H1 (cell line): ENCODE results near the gene EXT2. TPM values are rescaled to one million over a fixed set of nuclear protein-coding genes. Genes with fewer than 3 reads are reported as not detected.

Experiments
- CTCF ChIA-PET: fragments of 300-600 bp; sonication (Branson Sonifier 250); formaldehyde crosslinking; loops from one replicate; lab custom pipeline; 2021; ENCODE audit not compliant: partially characterized antibody; lab: Charles Lee
- POLR2A ChIA-PET: fragments of 300-600 bp; sonication (Branson Sonifier 250); formaldehyde crosslinking; loops from one replicate; lab custom pipeline; 2021; ENCODE audit warnings: inconsistent platforms; ENCODE audit not compliant: partially characterized antibody; lab: Charles Lee
- DNase-seq, 2 experiments: peaks; one replicate each; pipeline versions ENCODE4 v3.0.0 to v3.0.0-alpha.2; 2010 to 2022; ENCODE audit warnings: low spot score in 2 of 2, low read depth in 1 of 2, mixed read lengths in 1 of 2
- FAIRE-seq: peaks from 2 replicates; lab custom pipeline; 2011; peaks lifted over from hg19 to GRCh38; lab: Jason Lieb, UNC
- H2AFZ ChIP-seq: 2 replicates; pipeline ENCODE4 v1.8.1; 2012; ENCODE audit warnings: low read length, inconsistent platforms
- H2AK5ac ChIP-seq: 2 replicates; pipeline ENCODE4 v1.6.1; 2013; ENCODE audit warnings: low read depth, low read length
- H2BK120ac ChIP-seq: replicated peaks from 2 replicates; pipeline ENCODE3; 2013; ENCODE audit warnings: low read depth, low read length, inconsistent platforms
- H2BK12ac ChIP-seq: 2 replicates; pipeline ENCODE4 v1.6.1; 2013; ENCODE audit warnings: low read depth, low read length
- H2BK15ac ChIP-seq: 2 replicates; pipeline ENCODE4 v1.6.1; 2013; ENCODE audit warnings: low read length
- H2BK20ac ChIP-seq: 2 replicates; pipeline ENCODE4 v1.6.1; 2013; ENCODE audit warnings: low read length
- H2BK5ac ChIP-seq: 2 replicates; pipeline ENCODE4 v1.6.1; 2013; ENCODE audit warnings: low read depth, low read length
- H3K14ac ChIP-seq: 2 replicates; pipeline ENCODE4 v1.6.1; 2013; ENCODE audit warnings: inconsistent platforms; ENCODE audit not compliant: insufficient read length
- H3K18ac ChIP-seq: 2 replicates; pipeline ENCODE4 v1.6.1; 2013; ENCODE audit warnings: low read length; ENCODE audit errors: extremely low read depth
- H3K23ac ChIP-seq: 2 replicates; pipeline ENCODE4 v1.6.1; 2013; ENCODE audit warnings: inconsistent platforms; ENCODE audit not compliant: insufficient read length
- H3K23me2 ChIP-seq: 2 replicates; pipeline ENCODE4 v1.6.1; 2013; ENCODE audit warnings: low read depth, low read length
- H3K27ac ChIP-seq: 2 replicates; pipeline ENCODE4 v1.6.1; 2011; ENCODE audit warnings: low read depth, low read length, inconsistent platforms
- H3K27me3 ChIP-seq, 4 experiments: replicated peaks in 1 of 4; 1 replicate in 1 of 4; 2 replicates in 3 of 4; pipeline versions ENCODE4 v1.6.1 to v1.8.1; 2011 to 2013; ENCODE audit warnings: low read length in 3 of 4, mild to moderate bottlenecking in 3 of 4, inconsistent platforms in 2 of 4, mixed read lengths in 2 of 4, moderate library complexity in 1 of 4; ENCODE audit not compliant: control insufficient read depth in 3 of 4, insufficient read depth in 3 of 4; ENCODE audit errors: extremely low read depth in 1 of 4
- H3K36me3 ChIP-seq, 4 experiments: 2 replicates each; pipeline versions ENCODE4 v1.6.1 to v1.8.1; 2011 to 2013; ENCODE audit warnings: mild to moderate bottlenecking in 4 of 4, low read length in 3 of 4, moderate library complexity in 2 of 4, control low read depth in 1 of 4, inconsistent platforms in 1 of 4; ENCODE audit not compliant: insufficient read depth in 4 of 4, control insufficient read depth in 2 of 4
- H3K4ac ChIP-seq: replicated peaks from 2 replicates; pipeline ENCODE3; 2013; ENCODE audit warnings: low read length, low read depth, mixed read lengths, inconsistent platforms; ENCODE audit not compliant: insufficient read length
- H3K4me1 ChIP-seq, 4 experiments: replicated peaks in 1 of 4; 1 replicate in 1 of 4; 2 replicates in 3 of 4; pipeline versions ENCODE4 v1.6.1 to v1.8.1; 2011 to 2013; ENCODE audit warnings: low read length in 3 of 4, inconsistent platforms in 2 of 4, mixed read lengths in 1 of 4; ENCODE audit not compliant: insufficient read depth in 4 of 4, control insufficient read depth in 3 of 4
- H3K4me2 ChIP-seq, 2 experiments: 2 replicates each; pipeline versions ENCODE4 v1.6.1 to v1.8.1; 2011 to 2013; ENCODE audit warnings: low read depth in 2 of 2, low read length in 2 of 2, control low read depth in 1 of 2, inconsistent platforms in 1 of 2, mild to moderate bottlenecking in 1 of 2; ENCODE audit not compliant: insufficient read depth in 1 of 2
- H3K4me3 ChIP-seq, 4 experiments: fragments of 200-600, 300-600 bp in 1 of 4; sonication (generic), shearing (Covaris generic), sonication (Bioruptor Twin) in 1 of 4; 2 replicates each; pipeline versions ENCODE4 v1.5.1 to v1.8.1; 2011 to 2016; ENCODE audit warnings: low read length in 4 of 4, low read depth in 3 of 4, control low read depth in 2 of 4, inconsistent platforms in 2 of 4, mild to moderate bottlenecking in 2 of 4, mixed read lengths in 1 of 4, moderate library complexity in 1 of 4; ENCODE audit not compliant: insufficient read depth in 2 of 4; ENCODE audit errors: extremely low read depth in 1 of 4
- H3K56ac ChIP-seq: replicated peaks from 2 replicates; pipeline ENCODE3; 2013; ENCODE audit warnings: low read depth, mild to moderate bottlenecking, mixed read lengths, low read length, inconsistent platforms; ENCODE audit not compliant: insufficient read length
- H3K79me1 ChIP-seq: 2 replicates; pipeline ENCODE4 v1.6.1; 2013; ENCODE audit warnings: low read depth, low read length, control low read depth
- H3K79me2 ChIP-seq, 2 experiments: 2 replicates each; pipeline versions ENCODE4 v1.6.1 to v1.8.1; 2012 to 2013; ENCODE audit warnings: low read length in 2 of 2, mild to moderate bottlenecking in 2 of 2, inconsistent platforms in 1 of 2; ENCODE audit not compliant: insufficient read depth in 2 of 2, control insufficient read depth in 1 of 2
- H3K9ac ChIP-seq, 4 experiments: replicated peaks in 1 of 4; 1 replicate in 1 of 4; 2 replicates in 3 of 4; pipeline versions ENCODE4 v1.6.1 to v1.8.1; 2011 to 2013; ENCODE audit warnings: low read depth in 3 of 4, low read length in 3 of 4, control low read depth in 2 of 4, mild to moderate bottlenecking in 2 of 4, moderate library complexity in 2 of 4, inconsistent platforms in 1 of 4; ENCODE audit errors: extremely low read depth in 1 of 4
- H3K9me3 ChIP-seq, 2 experiments: 2 replicates each; pipeline versions ENCODE4 v1.6.1 to v1.8.1; 2012 to 2013; ENCODE audit warnings: mild to moderate bottlenecking in 2 of 2, moderate library complexity in 2 of 2, control low read depth in 1 of 2, inconsistent platforms in 1 of 2, low read depth in 1 of 2, low read length in 1 of 2, mixed read lengths in 1 of 2; ENCODE audit not compliant: insufficient read depth in 2 of 2
- H4K20me1 ChIP-seq, 2 experiments: replicated peaks in 1 of 2; 2 replicates each; pipeline versions ENCODE3 to v1.8.1; 2011 to 2013; ENCODE audit warnings: inconsistent platforms in 2 of 2, low read length in 2 of 2, mild to moderate bottlenecking in 1 of 2; ENCODE audit not compliant: insufficient read depth in 2 of 2, control insufficient read depth in 1 of 2
- H4K5ac ChIP-seq: 2 replicates; pipeline ENCODE4 v1.6.1; 2013; ENCODE audit warnings: low read length, low read depth, mixed read lengths, inconsistent platforms; ENCODE audit not compliant: insufficient read length
- H4K8ac ChIP-seq: 2 replicates; pipeline ENCODE4 v1.8.0; 2013; ENCODE audit warnings: mild to moderate bottlenecking, moderate library complexity, low read length, inconsistent platforms; ENCODE audit not compliant: insufficient read depth; ENCODE audit errors: extremely low read depth
- H4K91ac ChIP-seq: replicated peaks from 2 replicates; pipeline ENCODE3; 2013; ENCODE audit warnings: low read length, mixed read lengths, inconsistent platforms; ENCODE audit not compliant: insufficient read length
- CHD1 ChIP-seq: IDR thresholded peaks from 2 replicates; pipeline ENCODE4 v1.6.1; 2012; ENCODE audit warnings: low read depth, low read length, improper control_type of control experiment
- E2F6 ChIP-seq: IDR thresholded peaks from 2 replicates; pipeline ENCODE4 v1.6.1; 2012; ENCODE audit warnings: inconsistent platforms
- HDAC6 ChIP-seq: IDR thresholded peaks from one replicate; pipeline ENCODE4 v1.7.1; 2012; ENCODE audit warnings: low read depth, mild to moderate bottlenecking, inconsistent platforms, low read length, moderate library complexity
- RNF2 ChIP-seq: fragments of 200-900, 300-1000 bp; sonication (generic); IDR thresholded peaks from 2 replicates; pipeline ENCODE4 v1.7.1; 2016; ENCODE audit warnings: borderline replicate concordance, low read depth, mild to moderate bottlenecking, antibody characterized with exemption, low read length; ENCODE audit not compliant: poor library complexity, severe bottlenecking; ENCODE audit errors: missing control alignments
- SAP30 ChIP-seq: fragments of 300-600 bp; sonication (generic); IDR thresholded peaks from 2 replicates; pipeline ENCODE4 v1.7.1; 2012; ENCODE audit warnings: low read length, moderate library complexity, mild to moderate bottlenecking, inconsistent platforms; ENCODE audit not compliant: insufficient read depth, insufficient replicate concordance
- TBP ChIP-seq: IDR thresholded peaks from 2 replicates; pipeline ENCODE4 v1.6.1; 2011; ENCODE audit warnings: low read depth, low read length, improper control_type of control experiment
- TCF12 ChIP-seq: IDR thresholded peaks from 2 replicates; pipeline ENCODE4 v1.6.1; 2011; ENCODE audit warnings: low read depth, mild to moderate bottlenecking, low read length
- USF2 ChIP-seq: IDR thresholded peaks from 2 replicates; pipeline ENCODE4 v1.6.1; 2011; ENCODE audit warnings: low read length, improper control_type of control experiment
- ZNF274 ChIP-seq: IDR thresholded peaks from 2 replicates; pipeline ENCODE4 v1.7.0; 2012; ENCODE audit warnings: low read length, borderline replicate concordance; ENCODE audit errors: extremely low read depth
- WGBS, 2 experiments: shearing (Covaris generic) in 1 of 2; methylation state at CpG; one replicate each; pipeline versions ENCODE4 v1.1.6 to v1.1.7; 2013 to 2015; ENCODE audit warnings: low lambda C conversion rate in 2 of 2, mixed read lengths in 2 of 2, inconsistent platforms in 1 of 2, low coverage in 1 of 2, missing lambda C conversion rate in 1 of 2; ENCODE audit not compliant: insufficient replicate concordance in 2 of 2, insufficient coverage in 1 of 2, insufficient read length in 1 of 2; ENCODE audit errors: extremely low coverage in 1 of 2, missing lambda C conversion rate in 1 of 2; 5-methylcytosine and 5-hydroxymethylcytosine counted together
- polyA plus RNA-seq, 7 experiments: library from polyadenylated mRNA; depleted of rRNA in 3 of 7; stranded (reverse) in 5 of 7; unstranded in 2 of 7; fragments of >200 nt in 5 of 7; fragments of 200-250 nt in 2 of 7; gene quantifications; 1 replicate in 5 of 7; 2 replicates in 1 of 7; 4 replicates in 1 of 7; pipeline versions ENCODE4 v1.2.1 to v1.2.3, GENCODE V29; 2011 to 2013; ENCODE audit warnings: missing spikeins in 2 of 7, mixed read lengths in 2 of 7
- total RNA-seq: library from RNA; stranded (reverse); fragmentation: NEBNext Ultra II Directional; extraction: Animal tissue kit (Norgen Biotek cat#: 25700); gene quantifications from 2 replicates; pipeline ENCODE4 v1.2.1, GENCODE V29; 2021

The EXT2 gene
- total and polyA plus RNA-seq, 2 of the 8 experiments (the other 6 are each of a cell fraction or from before 2014, with no cell fraction given), result 29.8 to 42.8 TPM

GRCh38 chr11:44083433-44083832 is 12.0 kb upstream of the EXT2 start:
- 86% methylated on average over 9 of the region's 10 CpGs; no CpG with 5 or more reads in 1 of the 2 experiments for WGBS, 2 experiments
- H4K91ac ChIP-seq, result no peak overlapping the region
- no peak overlapping the region for H2BK120ac ChIP-seq
- no peak for DNase-seq
- peaks cover 0 to 5% (median 2%) of the 10 kb centered on the region in 4 experiments; a peak in 2 of 7 replicates for H3K4me1 ChIP-seq
- no peak for TF ChIP-seq SAP30
- TF ChIP-seq RNF2, result no peak
- TF ChIP-seq TBP, result no peak
- TF ChIP-seq HDAC6, result no peak
- TF ChIP-seq ZNF274, result no peak
- no peak for TF ChIP-seq E2F6
- no peak for TF ChIP-seq TCF12
- TF ChIP-seq USF2, result no peak
- TF ChIP-seq CHD1, result no peak
- POLR2A ChIA-PET, result interaction anchor here (0.8 to 1.6 kb wide), 2 partner anchors 9 to 11 kb away, joined by 3 to 4 read pairs; no protein-coding TSS in a partner anchor
- no peak overlapping the region for H3K27ac ChIP-seq
- no peak overlapping the region for H2AFZ ChIP-seq
- FAIRE-seq, result no peak
- no peak overlapping the region for H2AK5ac ChIP-seq
- no peaks in the 10 kb centered on the region for H3K27me3 ChIP-seq
- no peak overlapping the region for H2BK12ac ChIP-seq
- no peaks in the 10 kb centered on the region for H4K20me1 ChIP-seq
- no peak overlapping the region for H3K18ac ChIP-seq
- no peak overlapping the region for H3K14ac ChIP-seq
- H4K8ac ChIP-seq, result no peak overlapping the region
- H3K4me2 ChIP-seq, result no peak overlapping the region
- H3K79me2 ChIP-seq, result no peaks in the 10 kb centered on the region
- H3K23ac ChIP-seq, result no peak overlapping the region
- no peak overlapping the region for H3K4me3 ChIP-seq
- no peak overlapping the region for H4K5ac ChIP-seq
- CTCF ChIA-PET, result interaction anchor here (0.9 to 4.4 kb wide), 4 partner anchors 10 to 36 kb away, joined by 3 to 30 read pairs (median 10); partner anchors contain the start of gene EXT2
- no peak overlapping the region for H3K4ac ChIP-seq
- H2BK5ac ChIP-seq, result no peak overlapping the region
- H3K56ac ChIP-seq, result no peak overlapping the region
- no peaks in the 10 kb centered on the region for H3K23me2 ChIP-seq
- H3K9ac ChIP-seq, result no peak overlapping the region
- no peak overlapping the region for H2BK20ac ChIP-seq
- H2BK15ac ChIP-seq, result no peak overlapping the region
- H3K9me3 ChIP-seq, result no peaks in the 10 kb centered on the region
- no peaks in the 10 kb centered on the region for H3K79me1 ChIP-seq
- H3K36me3 ChIP-seq, result no peaks in the 10 kb centered on the region
